HepG2 (cell line): Measurements from ENCODE around the gene CRTAC1. TPM values are rescaled to one million over a fixed set of nuclear protein-coding genes. Genes with fewer than 3 reads are reported as not detected.
A peak's percentile ranks its signal among the peaks of the same experiment; 100 is the strongest.

Experiments used
- ATAC-seq: fragments of 200-7000 bp; cut with Tn5 transposase; 3 replicates; pipeline ENCODE4 v1.9.1; 2020; ENCODE audit warnings: mild to moderate bottlenecking, moderate library complexity
- BruUV-seq: library from RNA; stranded (reverse); fragments of 400-500 nt; replicated peaks from 2 replicates; lab custom pipeline; 2021; lab: Mats Ljungman, UMichigan
- CTCF ChIA-PET: fragments of 300-600 bp; formaldehyde crosslinking; extraction: SDS; loops from one replicate; lab custom pipeline; 2021; ENCODE audit warnings: low total read pairs, inconsistent platforms, low intra/inter-chr PET ratio; lab: Yijun Ruan, JAX
- POLR2A ChIA-PET: fragments of 350-600 bp; sonication (Branson Sonifier 250); formaldehyde crosslinking; loops from one replicate; lab custom pipeline; 2020; ENCODE audit warnings: antibody characterized with exemption, inconsistent platforms; lab: Yijun Ruan, JAX
- DNase-seq: peaks from one replicate; pipeline ENCODE4 v3.0.0-alpha.2; 2015; ENCODE audit warnings: low spot score
- FAIRE-seq: peaks from 3 replicates; lab custom pipeline; 2011; peaks lifted over from hg19 to GRCh38; lab: Jason Lieb, UNC
- H2AFZ ChIP-seq: one replicate; pipeline ENCODE4 v1.6.1; 2011; ENCODE audit warnings: low read length, inconsistent platforms
- H3K27ac ChIP-seq: fragments of 300-600 bp; 3 replicates; pipeline ENCODE4 v1.8.0; 2011; ENCODE audit warnings: mixed run types, mild to moderate bottlenecking, mixed read lengths, low read length, inconsistent platforms; ENCODE audit not compliant: insufficient read depth; ENCODE audit errors: extremely low read length
- H3K27me3 ChIP-seq, 2 experiments: fragments of 200-600 bp in 1 of 2; 2 replicates in 1 of 2; 3 replicates in 1 of 2; pipeline versions ENCODE4 v1.6.0 to v1.8.0; 2011; ENCODE audit warnings: low read length in 2 of 2, mild to moderate bottlenecking in 2 of 2, moderate library complexity in 2 of 2, inconsistent platforms in 1 of 2; ENCODE audit not compliant: insufficient read depth in 2 of 2, control insufficient read depth in 1 of 2
- H3K36me3 ChIP-seq, 2 experiments: fragments of 200-600 bp in 1 of 2; replicated peaks in 1 of 2; 2 replicates in 1 of 2; 3 replicates in 1 of 2; pipeline versions ENCODE4 v1.5.1 to v1.8.0; 2011; ENCODE audit warnings: low read length in 2 of 2, inconsistent platforms in 1 of 2; ENCODE audit not compliant: insufficient read depth in 2 of 2, control insufficient read depth in 1 of 2
- H3K4me1 ChIP-seq: 2 replicates; pipeline ENCODE4 v1.5.1; 2012; ENCODE audit warnings: low read length, inconsistent platforms; ENCODE audit not compliant: insufficient read depth
- H3K4me2 ChIP-seq: 2 replicates; pipeline ENCODE4 v1.6.0; 2011; ENCODE audit warnings: low read depth, low read length, inconsistent platforms
- H3K4me3 ChIP-seq, 3 experiments: fragments of 200-600 bp in 1 of 3; sonication (generic), shearing (Covaris generic) in 1 of 3; replicated peaks in 1 of 3; 2 replicates each; pipeline ENCODE4 v1.5.1; 2011 to 2016; ENCODE audit warnings: low read length in 3 of 3, inconsistent platforms in 2 of 3, low read depth in 2 of 3, mild to moderate bottlenecking in 2 of 3, control low read depth in 1 of 3, mixed read lengths in 1 of 3; ENCODE audit not compliant: insufficient read depth in 1 of 3
- H3K79me2 ChIP-seq: one replicate; pipeline ENCODE4 v1.6.1; 2011; ENCODE audit warnings: low read length, inconsistent platforms; ENCODE audit not compliant: insufficient read depth
- H3K9ac ChIP-seq: 2 replicates; pipeline ENCODE4 v1.6.0; 2011; ENCODE audit warnings: mild to moderate bottlenecking, low read depth, low read length, inconsistent platforms; ENCODE audit not compliant: insufficient read depth
- H3K9me3 ChIP-seq: 2 replicates; pipeline ENCODE4 v1.5.1; 2012; ENCODE audit warnings: mild to moderate bottlenecking, low read length
- H4K20me1 ChIP-seq: 2 replicates; pipeline ENCODE4 v1.6.0; 2011; ENCODE audit warnings: inconsistent platforms, mild to moderate bottlenecking, low read length, moderate library complexity; ENCODE audit not compliant: insufficient read depth
- FOXP4 ChIP-seq: sonication (generic); formaldehyde crosslinking; IDR thresholded peaks from 2 replicates; pipeline ENCODE4 v1.4.0; 2020; ENCODE audit warnings: missing genetic modification reagents
- MNT ChIP-seq: fragments of 450-650 bp; IDR thresholded peaks from 2 replicates; pipeline ENCODE4 v1.6.1; 2016
- ZBTB1 ChIP-seq: sonication (generic); formaldehyde crosslinking; IDR thresholded peaks from 2 replicates; pipeline ENCODE4 v1.4.0; 2020; ENCODE audit warnings: missing genetic modification reagents, borderline replicate concordance
- ZNF446 ChIP-seq: sonication (generic); formaldehyde crosslinking; IDR thresholded peaks from 2 replicates; pipeline ENCODE4 v1.5.0; 2020; ENCODE audit warnings: mild to moderate bottlenecking, missing genetic modification reagents
- WGBS: methylation state at CpG from one replicate; pipeline ENCODE4 v1.1.6; 2017; ENCODE audit warnings: low lambda C conversion rate; 5-methylcytosine and 5-hydroxymethylcytosine counted together
- in situ Hi-C: cut with HindIII; loops from 2 replicates; pipeline ENCODE4 v1.10.0; 2017; ENCODE audit warnings: low pct_unique_long_range_greater_than_20kb; ENCODE audit not compliant: extremely low pct_ligation_motif_present
- intact Hi-C: fragments of 100-400 bp; cut with micrococcal nuclease; formaldehyde crosslinking; loops from one replicate; pipeline ENCODE4 v1.10.0; 2022; ENCODE audit not compliant: unreplicated experiment
- polyA plus RNA-seq, 8 experiments: library from polyadenylated mRNA; depleted of rRNA in 3 of 8; stranded (reverse) in 7 of 8; unstranded in 1 of 8; fragments of >200 nt; fragmentation: Illumina TruSeq in 4 of 8; extraction: Trizol in 4 of 8; gene quantifications; 2 replicates each; pipeline versions ENCODE4 v1.2.1 to v1.2.3, GENCODE V29; 2011 to 2016; ENCODE audit warnings: low read depth in 4 of 8, missing spikeins in 1 of 8, mixed read lengths in 1 of 8; ENCODE audit not compliant: insufficient read depth in 1 of 8
- total RNA-seq, 5 experiments: library from RNA; depleted of rRNA; stranded (reverse); fragments of >200 nt; fragmentation: Illumina TruSeq; extraction: Trizol; gene quantifications; 2 replicates each; pipeline ENCODE4 v1.2.3, GENCODE V29; 2016; ENCODE audit warnings: low read depth in 1 of 5

The CRTAC1 gene
- total and polyA plus RNA-seq, 2 of the 13 experiments (the other 11 are each of a cell fraction or from before 2014, with no cell fraction given), result not detected

- CTCF ChIA-PET, result no interaction called here
- BruUV-seq, result no TSS peak
- no peak overlapping the region for H3K9ac ChIP-seq
- H3K4me1 ChIP-seq, result peaks cover 19% of the 10 kb centered on the region
- no peak for ATAC-seq
- peaks cover 15 to 82% of the 10 kb centered on the region in 2 experiments for H3K27me3 ChIP-seq
- no peak overlapping the region for H2AFZ ChIP-seq
- H3K4me3 ChIP-seq, result no peak overlapping the region
- H3K27ac ChIP-seq, result no peak overlapping the region
- no peaks in the 10 kb centered on the region for H3K36me3 ChIP-seq
- intact Hi-C loops, result no loop called here
- POLR2A ChIA-PET, result no interaction called here
- 41% methylated on average over 10 of the region's 10 CpGs for WGBS
- no peak for FAIRE-seq
- H4K20me1 ChIP-seq, result no peaks in the 10 kb centered on the region
- peak; percentile 94 for TF ChIP-seq MNT
- no peak for TF ChIP-seq FOXP4 (CRISPR knock-in tag)
- TF ChIP-seq ZNF446 (CRISPR knock-in tag), result no peak
- no peak for TF ChIP-seq ZBTB1
- H3K79me2 ChIP-seq, result no peaks in the 10 kb centered on the region
- DNase-seq, result no peak
- H3K9me3 ChIP-seq, result no peaks in the 10 kb centered on the region
- H3K4me2 ChIP-seq, result no peak overlapping the region
- in situ Hi-C loops, result loop anchor here (5.0 kb wide), 2 partner anchors 74 to 109 kb away; no protein-coding TSS in a partner anchor
Observed at GRCh38 chr10:97866524-97867219, 163.7 kb downstream of the CRTAC1 start.
